NCI-H2029 treated with DMSO at 0.1 percent for 48 hours (cell line): ENCODE data around the gene PICK1.

ENCODE experiments used
- DNase-seq: peaks from one replicate; lab custom pipeline; 2025; lab: John Stamatoyannopoulos, UW

PICK1 gene

GRCh38 chr22:38049812-38050619, 7.2 kb upstream of the PICK1 start:
- DNase-seq = no peak

- DNase-seq = no peak
Measured at GRCh38 chr22:38050720-38051119, 6.5 kb upstream of the PICK1 start.

GRCh38 chr22:38051261-38051660, 5.9 kb upstream of the PICK1 start:
- DNase-seq = no peak

GRCh38 chr22:38051900-38052862, 5.0 kb upstream of the PICK1 start:
- DNase-seq = peak; percentile 44

GRCh38 chr22:38062791-38063190, 5.6 kb downstream of the PICK1 start:
- DNase-seq = no peak

- no peak for DNase-seq
Measured at GRCh38 chr22:38065539-38065938, 8.3 kb downstream of the PICK1 start.

- DNase-seq = no peak
Measured at GRCh38 chr22:38066381-38067027, 9.3 kb downstream of the PICK1 start.

GRCh38 chr22:38067028-38067415, 9.8 kb downstream of the PICK1 start:
- no peak for DNase-seq

- no peak for DNase-seq
Measured at GRCh38 chr22:38067761-38068360, 10.7 kb downstream of the PICK1 start.

GRCh38 chr22:38068641-38069371, 11.6 kb downstream of the PICK1 start:
- no peak for DNase-seq

- no peak for DNase-seq
Measured at GRCh38 chr22:38069372-38070249, 12.4 kb downstream of the PICK1 start.

GRCh38 chr22:38070250-38070921, 13.2 kb downstream of the PICK1 start:
- DNase-seq = no peak

- DNase-seq = no peak
Measured at GRCh38 chr22:38071421-38072321, 14.5 kb downstream of the PICK1 start.

GRCh38 chr22:38072322-38073149, 15.3 kb downstream of the PICK1 start:
- DNase-seq = no peak

- no peak for DNase-seq
Measured at GRCh38 chr22:38073150-38074130, 16.2 kb downstream of the PICK1 start.
